Trophoblast cell (in vitro differentiated cells and primary cell): ENCODE measurements around the gene SDR42E2.

Experiments used
- DNase-seq, 2 donors: peaks; one replicate each; pipeline ENCODE4 v3.0.0-alpha.2; 2016
- H2AFZ ChIP-seq: 2 replicates; pipeline ENCODE4 v1.6.1; 2013; ENCODE audit warnings: low read length, moderate library complexity, mild to moderate bottlenecking; ENCODE audit not compliant: insufficient read depth, poor library complexity
- H2AK5ac ChIP-seq: 2 replicates; pipeline ENCODE4 v1.6.1; 2013; ENCODE audit warnings: mild to moderate bottlenecking, low read length
- H2BK120ac ChIP-seq: 2 replicates; pipeline ENCODE4 v1.6.1; 2013; ENCODE audit warnings: low read length, mild to moderate bottlenecking, moderate library complexity; ENCODE audit not compliant: insufficient read depth, poor library complexity
- H2BK12ac ChIP-seq: 2 replicates; pipeline ENCODE4 v1.6.1; 2013; ENCODE audit warnings: mild to moderate bottlenecking, low read length, moderate library complexity
- H2BK5ac ChIP-seq: 2 replicates; pipeline ENCODE4 v1.6.1; 2013; ENCODE audit warnings: low read length, low read depth, moderate library complexity, mild to moderate bottlenecking; ENCODE audit not compliant: poor library complexity
- H3K14ac ChIP-seq: 2 replicates; pipeline ENCODE4 v1.6.1; 2013; ENCODE audit warnings: mild to moderate bottlenecking, low read length
- H3K18ac ChIP-seq: 2 replicates; pipeline ENCODE4 v1.6.1; 2013; ENCODE audit warnings: mild to moderate bottlenecking, low read length
- H3K23ac ChIP-seq: 2 replicates; pipeline ENCODE4 v1.6.1; 2013; ENCODE audit warnings: low read length
- H3K27ac ChIP-seq: 2 replicates; pipeline ENCODE4 v1.5.1; 2013; ENCODE audit warnings: low read depth, mild to moderate bottlenecking, inconsistent platforms, low read length, moderate library complexity
- H3K27me3 ChIP-seq: 2 replicates; pipeline ENCODE4 v1.6.1; 2013; ENCODE audit warnings: inconsistent platforms, mild to moderate bottlenecking, low read length, moderate library complexity; ENCODE audit not compliant: insufficient read depth
- H3K36me3 ChIP-seq, 2 experiments: 1 replicate in 1 of 2; 2 replicates in 1 of 2; pipeline ENCODE4 v1.6.1; 2013; ENCODE audit warnings: low read length in 2 of 2, mild to moderate bottlenecking in 2 of 2, moderate library complexity in 1 of 2; ENCODE audit not compliant: insufficient read depth in 2 of 2, control insufficient read depth in 1 of 2
- H3K4ac ChIP-seq: 2 replicates; pipeline ENCODE4 v1.6.1; 2013; ENCODE audit warnings: low read depth, mild to moderate bottlenecking, low read length, moderate library complexity
- H3K4me1 ChIP-seq, 2 experiments: 1 replicate in 1 of 2; 2 replicates in 1 of 2; pipeline ENCODE4 v1.6.1; 2013; ENCODE audit warnings: low read length in 2 of 2, mild to moderate bottlenecking in 2 of 2, moderate library complexity in 1 of 2; ENCODE audit not compliant: insufficient read depth in 2 of 2, control insufficient read depth in 1 of 2
- H3K4me2 ChIP-seq: 2 replicates; pipeline ENCODE4 v1.6.1; 2013; ENCODE audit warnings: inconsistent platforms, mild to moderate bottlenecking, low read length, moderate library complexity
- H3K4me3 ChIP-seq: 2 replicates; pipeline ENCODE4 v1.5.1; 2013; ENCODE audit warnings: mild to moderate bottlenecking, low read depth, low read length, inconsistent platforms
- H3K79me1 ChIP-seq: one replicate; pipeline ENCODE4 v1.6.1; 2013; ENCODE audit warnings: low read length
- H3K79me2 ChIP-seq: 2 replicates; pipeline ENCODE4 v1.6.1; 2013; ENCODE audit warnings: low read length, mild to moderate bottlenecking; ENCODE audit not compliant: control insufficient read depth, insufficient read depth, poor library complexity
- H3K9ac ChIP-seq: 2 replicates; pipeline ENCODE4 v1.6.1; 2013; ENCODE audit warnings: mild to moderate bottlenecking, low read length
- H3K9me3 ChIP-seq: 2 replicates; pipeline ENCODE4 v1.6.1; 2013; ENCODE audit warnings: low read depth, mild to moderate bottlenecking, control low read depth, inconsistent platforms, low read length; ENCODE audit not compliant: insufficient read depth
- H4K12ac ChIP-seq: 2 replicates; pipeline ENCODE4 v1.6.1; 2013; ENCODE audit warnings: low read depth, mild to moderate bottlenecking, low read length, moderate library complexity
- H4K8ac ChIP-seq: 2 replicates; pipeline ENCODE4 v1.6.1; 2013; ENCODE audit warnings: low read depth, mild to moderate bottlenecking, low read length, moderate library complexity
- H4K91ac ChIP-seq: one replicate; pipeline ENCODE4 v1.6.1; 2013; ENCODE audit warnings: low read depth, mild to moderate bottlenecking, low read length, moderate library complexity
- WGBS: extraction: QIAGEN DNeasy Blood & Tissue Kit; methylation state at CpG from one replicate; pipeline ENCODE4 v1.1.7; 2013; ENCODE audit warnings: missing lambda C conversion rate; ENCODE audit not compliant: insufficient read length, insufficient coverage; ENCODE audit errors: extremely low coverage; 5-methylcytosine and 5-hydroxymethylcytosine counted together

SDR42E2 gene

DNA sequence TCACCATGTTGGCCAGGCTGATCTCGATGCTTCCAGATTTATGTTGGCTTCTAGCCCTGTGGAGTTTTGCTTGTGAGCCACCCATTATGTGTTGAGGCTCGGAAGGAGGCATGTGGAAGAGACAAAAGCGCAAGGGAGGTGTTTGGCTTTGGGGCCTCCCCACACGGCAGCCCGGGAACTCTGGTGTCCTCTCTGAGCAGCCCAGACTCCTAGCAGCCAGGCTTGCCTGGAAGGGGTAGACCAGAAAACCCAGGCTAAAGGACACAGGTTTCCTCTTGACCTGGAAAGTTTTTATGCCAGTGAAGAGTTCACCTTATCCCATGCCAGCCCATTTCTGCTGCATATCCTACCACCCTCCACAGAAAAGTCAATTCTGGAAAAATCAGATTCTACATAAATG, 21.0 kb downstream of the SDR42E2 start:
- no peaks in the 10 kb centered on the region for H3K79me1 ChIP-seq
- H3K4me3 ChIP-seq = no peak overlapping the region
- H4K91ac ChIP-seq = no peak overlapping the region
- no peak overlapping the region for H3K27ac ChIP-seq
- no peak overlapping the region for H3K4me2 ChIP-seq
- no peak overlapping the region for H2BK5ac ChIP-seq
- no peak overlapping the region for H2AK5ac ChIP-seq
- no peak overlapping the region for H3K23ac ChIP-seq
- no peaks in the 10 kb centered on the region for H3K36me3 ChIP-seq
- no peaks in the 10 kb centered on the region for H3K9me3 ChIP-seq
- no peak overlapping the region for H3K14ac ChIP-seq
- no CpG with 5 or more reads among the region's 5 CpGs for WGBS
- DNase-seq = no peak
- no peak overlapping the region for H2BK120ac ChIP-seq
- H4K8ac ChIP-seq = no peak overlapping the region
- H4K12ac ChIP-seq = no peak overlapping the region
- H2AFZ ChIP-seq = no peak overlapping the region
- no peak overlapping the region for H3K18ac ChIP-seq
- H3K4ac ChIP-seq = no peak overlapping the region
- H3K27me3 ChIP-seq = no peaks in the 10 kb centered on the region
- no peak overlapping the region for H2BK12ac ChIP-seq
- no peaks in the 10 kb centered on the region for H3K79me2 ChIP-seq
- no peaks in the 10 kb centered on the region for H3K4me1 ChIP-seq
- no peak overlapping the region for H3K9ac ChIP-seq

DNA sequence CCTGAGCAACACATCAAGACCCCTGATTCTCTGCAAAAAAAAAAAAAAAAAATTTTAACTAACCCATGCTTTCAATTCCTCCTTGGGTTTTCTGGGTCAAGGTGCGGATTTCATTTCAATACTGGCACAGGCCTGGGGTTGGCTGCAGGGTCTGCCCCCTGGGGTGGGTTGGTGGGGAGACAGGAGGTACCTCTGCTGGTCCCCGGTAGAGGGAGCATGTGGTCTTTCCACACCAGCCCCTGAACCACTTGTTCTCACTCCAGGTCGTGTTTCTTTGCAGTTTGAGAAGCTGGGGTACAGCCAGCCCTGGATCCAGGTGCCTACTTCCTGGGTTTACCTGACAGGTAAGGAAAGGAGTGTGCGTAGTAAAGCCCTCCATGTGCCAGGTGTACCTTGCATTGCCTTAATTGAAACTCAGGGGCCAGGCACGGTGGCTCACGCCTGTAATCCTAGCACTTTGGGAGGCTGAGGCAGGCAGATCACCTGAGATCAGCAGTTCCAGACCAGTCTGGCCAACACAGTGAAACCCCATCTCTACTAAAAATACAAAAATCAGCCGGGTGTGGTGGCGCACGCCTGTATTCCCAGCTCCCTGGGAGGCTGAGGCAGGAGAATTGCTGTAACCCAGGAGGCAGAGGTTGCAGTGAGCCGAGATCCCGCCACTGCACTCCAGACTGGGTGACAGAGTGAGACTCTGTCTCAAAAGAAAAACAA, 21.8 kb downstream of the SDR42E2 start:
- no peak overlapping the region for H3K23ac ChIP-seq
- H2BK5ac ChIP-seq = no peak overlapping the region
- H2BK12ac ChIP-seq = no peak overlapping the region
- no peaks in the 10 kb centered on the region for H3K9me3 ChIP-seq
- no peaks in the 10 kb centered on the region for H3K4me1 ChIP-seq
- H2AFZ ChIP-seq = no peak overlapping the region
- no peak overlapping the region for H3K27ac ChIP-seq
- no peak overlapping the region for H3K4ac ChIP-seq
- H3K9ac ChIP-seq = no peak overlapping the region
- no peaks in the 10 kb centered on the region for H3K79me1 ChIP-seq
- H2AK5ac ChIP-seq = no peak overlapping the region
- H3K18ac ChIP-seq = no peak overlapping the region
- no peak overlapping the region for H3K14ac ChIP-seq
- H4K12ac ChIP-seq = no peak overlapping the region
- no peak overlapping the region for H2BK120ac ChIP-seq
- no peak overlapping the region for H3K4me3 ChIP-seq
- H4K8ac ChIP-seq = no peak overlapping the region
- WGBS = no CpG with 5 or more reads among the region's 11 CpGs
- H3K36me3 ChIP-seq = no peaks in the 10 kb centered on the region
- no peaks in the 10 kb centered on the region for H3K27me3 ChIP-seq
- H3K4me2 ChIP-seq = no peak overlapping the region
- no peaks in the 10 kb centered on the region for H3K79me2 ChIP-seq
- H4K91ac ChIP-seq = no peak overlapping the region
- DNase-seq = no peak

DNA sequence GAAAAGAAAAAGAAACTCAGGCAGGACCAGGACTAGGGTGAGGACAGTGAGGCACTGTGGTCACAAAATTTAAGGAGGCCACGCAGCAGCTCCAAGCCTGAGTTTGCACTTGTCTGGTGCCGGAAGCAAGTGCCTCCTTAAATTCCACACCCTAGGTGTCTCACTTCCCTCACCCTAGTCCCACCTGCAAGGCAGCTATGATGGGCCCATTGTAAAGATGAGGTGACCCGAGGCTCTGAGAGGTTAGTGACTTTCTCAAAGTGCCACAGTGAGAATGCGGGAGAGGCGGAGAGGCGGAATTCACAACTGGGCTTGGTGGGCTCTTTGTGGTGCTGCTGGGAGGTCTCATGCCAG, 22.3 kb downstream of the SDR42E2 start:
- H3K9me3 ChIP-seq = no peaks in the 10 kb centered on the region

DNA sequence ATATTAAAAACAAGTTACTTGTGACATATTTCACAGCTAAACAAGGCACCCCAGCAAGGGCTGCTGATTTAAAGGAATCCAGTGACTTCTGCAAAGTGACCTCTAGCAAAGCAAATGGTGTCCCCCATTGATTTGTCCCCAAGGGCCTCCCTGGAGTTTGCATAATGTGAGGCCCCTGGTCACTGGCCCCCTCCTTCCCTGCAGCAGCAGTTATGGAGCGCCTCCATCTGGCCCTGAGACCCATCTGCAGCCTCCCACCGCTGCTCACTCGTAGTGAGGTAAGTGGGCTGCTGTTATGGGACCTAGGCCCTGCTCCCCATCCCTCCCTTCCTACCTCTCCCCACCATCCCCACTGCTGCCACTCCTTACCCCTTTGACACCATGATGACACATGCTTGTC, 24.2 kb downstream of the SDR42E2 start:
- H3K9ac ChIP-seq = no peak overlapping the region
- no peak overlapping the region for H3K4ac ChIP-seq
- H3K4me1 ChIP-seq = peaks cover 0 to 2% of the 10 kb centered on the region in 2 experiments
- H3K27ac ChIP-seq = no peak overlapping the region
- no peak overlapping the region for H4K12ac ChIP-seq
- no peaks in the 10 kb centered on the region for H3K27me3 ChIP-seq
- no peaks in the 10 kb centered on the region for H3K79me2 ChIP-seq
- no peak overlapping the region for H2BK120ac ChIP-seq
- H3K36me3 ChIP-seq = no peaks in the 10 kb centered on the region
- H3K23ac ChIP-seq = no peak overlapping the region
- no peak overlapping the region for H3K4me3 ChIP-seq
- WGBS = no CpG with 5 or more reads among the region's 3 CpGs
- H3K4me2 ChIP-seq = no peak overlapping the region
- no peak overlapping the region for H2BK12ac ChIP-seq
- DNase-seq = no peak
- no peak overlapping the region for H4K8ac ChIP-seq
- H2AK5ac ChIP-seq = no peak overlapping the region
- no peak overlapping the region for H2BK5ac ChIP-seq
- no peak overlapping the region for H2AFZ ChIP-seq
- no peak overlapping the region for H4K91ac ChIP-seq
- H3K18ac ChIP-seq = no peak overlapping the region
- no peak overlapping the region for H3K14ac ChIP-seq
- H3K9me3 ChIP-seq = peaks cover 1% of the 10 kb centered on the region
- peaks cover 7% of the 10 kb centered on the region for H3K79me1 ChIP-seq

More for the DNA sequence above, 22.3 kb downstream of the SDR42E2 start:
- Histone ChIP-seq H3K14ac (no peak overlapping the region), H3K79me2 (no peaks in the 10 kb centered on the region), H2AK5ac (no peak overlapping the region), H4K12ac (no peak overlapping the region), H2BK5ac (no peak overlapping the region), H3K36me3 (no peaks in the 10 kb centered on the region), H3K27ac (no peak overlapping the region), H3K23ac (no peak overlapping the region), H3K18ac (no peak overlapping the region), H3K27me3 (no peaks in the 10 kb centered on the region), H3K9ac (no peak overlapping the region), H3K4me3 (no peak overlapping the region), H3K4me1 (no peaks in the 10 kb centered on the region), H3K4ac (no peak overlapping the region), H2BK12ac (no peak overlapping the region), H2AFZ (no peak overlapping the region), H3K4me2 (no peak overlapping the region), H4K91ac (no peak overlapping the region), H4K8ac (no peak overlapping the region), H2BK120ac (no peak overlapping the region), H3K79me1 (no peaks in the 10 kb centered on the region)
- peak in 1 of 2 donors; percentile 8 for DNase-seq
- WGBS = no CpG with 5 or more reads among the region's 6 CpGs
